GM10266 (cell line): ENCODE results near the gene QKI.

Experiments used
- DNase-seq: peaks from one replicate; pipeline ENCODE4 v3.0.0; 2012; ENCODE audit errors: extremely low spot score
- CTCF ChIP-seq: IDR thresholded peaks from 2 replicates; pipeline ENCODE4 v1.5.1; 2012; ENCODE audit warnings: mild to moderate bottlenecking, low read depth; ENCODE audit not compliant: control insufficient read depth, insufficient read depth; ENCODE audit errors: missing control alignments

The QKI gene

DNA sequence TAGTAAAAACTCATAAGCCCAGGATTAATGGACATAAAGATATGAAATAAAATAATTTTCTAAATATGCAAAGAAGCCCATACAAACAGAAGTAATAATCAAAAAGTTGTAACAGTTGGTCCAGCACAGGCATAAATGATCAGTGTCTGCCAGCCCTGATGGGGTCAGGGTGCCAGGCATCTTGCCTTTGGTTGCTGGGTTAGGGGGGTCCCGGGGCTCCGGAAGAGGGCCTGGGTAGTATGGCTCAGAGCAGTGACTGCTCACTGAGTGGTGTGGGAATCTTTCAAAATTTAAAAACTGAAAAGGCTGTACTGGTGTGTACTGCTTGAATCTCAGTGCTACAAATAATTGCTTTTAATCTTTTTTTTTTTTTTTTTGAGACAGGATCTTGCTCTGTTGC is 7.7 kb upstream of the QKI start:
- DNase-seq: no peak

GRCh38 chr6:163408352-163408991 is 6.0 kb upstream of the QKI start:
- no peak for TF ChIP-seq CTCF
- DNase-seq: no peak

More for the DNA sequence above, 7.7 kb upstream of the QKI start:
- TF ChIP-seq CTCF: no peak

GRCh38 chr6:163409712-163410111 is 4.8 kb upstream of the QKI start:
- no peak for DNase-seq
- TF ChIP-seq CTCF: no peak

DNA sequence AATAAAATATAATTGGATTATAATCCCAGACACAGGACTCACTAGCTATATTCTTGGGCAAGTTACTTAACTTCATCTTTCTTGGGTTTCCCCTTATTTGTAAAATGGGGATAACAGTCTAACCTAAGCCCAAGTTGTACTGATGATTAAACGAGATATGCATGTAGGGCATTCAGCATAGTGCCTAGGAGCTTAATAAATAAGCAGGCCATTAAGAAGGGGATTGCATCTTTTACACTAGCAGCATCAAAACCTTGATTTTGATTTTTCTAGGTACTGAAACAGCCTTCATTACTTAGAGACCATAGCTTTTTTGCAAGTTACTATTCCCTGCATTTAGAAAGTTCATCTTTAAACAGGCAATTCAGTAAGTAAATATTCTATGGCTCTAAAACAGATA is 2.2 kb upstream of the QKI start:
- TF ChIP-seq CTCF: no peak

DNA sequence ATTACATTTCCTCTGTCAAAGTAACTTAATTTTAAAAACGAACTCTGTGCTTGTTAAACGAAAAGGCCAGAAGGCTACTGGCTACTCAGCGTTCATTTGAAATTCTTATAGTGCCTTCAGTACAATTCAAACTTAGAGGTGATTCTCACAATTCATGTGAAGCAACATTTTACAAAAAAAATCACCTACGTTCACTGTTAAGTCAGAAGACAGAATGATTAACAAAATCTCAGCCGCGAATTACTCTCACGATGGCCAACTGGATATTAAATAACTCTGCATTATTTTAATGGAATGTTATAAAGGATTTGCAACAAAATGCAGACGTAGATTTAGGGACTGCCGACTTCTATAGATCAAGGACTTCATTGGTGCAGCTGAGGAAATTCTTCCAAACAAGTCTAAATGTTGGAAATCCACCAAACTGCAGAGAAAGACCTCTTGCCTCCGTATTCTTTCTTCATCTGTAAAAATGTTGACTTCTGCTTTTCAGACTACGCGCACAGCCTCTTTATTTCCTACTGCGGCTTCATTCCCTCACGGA is 1.6 kb upstream of the QKI start:
- no peak for DNase-seq

More for the DNA sequence above, 2.2 kb upstream of the QKI start:
- DNase-seq: no peak

GRCh38 chr6:163413345-163414116 is 987 bp upstream of the QKI start:
- no peak for TF ChIP-seq CTCF
- peak; percentile 99 for DNase-seq

More for the DNA sequence above, 1.6 kb upstream of the QKI start:
- TF ChIP-seq CTCF: no peak
